Activated naive CD4-positive, alpha-beta T cell treated with anti-CD3 and anti-CD28 coated beads, Interleukin-2, amount 50 U/mL, for 72 hours (primary cell): ENCODE results near the gene KNG1. TPM values are rescaled to one million over a fixed set of nuclear protein-coding genes. Genes with fewer than 3 reads are reported as not detected.

Experiments
- ATAC-seq, 2 donors: fragments of 150-1000 bp; cut with Tn5 transposase; 2 replicates each; pipeline ENCODE4 v1.10.0; 2021; ENCODE audit warnings: mild to moderate bottlenecking in 2 of 2, moderate library complexity in 2 of 2
- DNase-seq, 2 donors: peaks; one replicate each; pipeline ENCODE4 v3.0.0; 2021 to 2022; ENCODE audit warnings: low spot score in 2 of 2
- H3K27ac Mint-ChIP-seq, 2 donors: one replicate each; pipeline ENCODE4 v1.8.0; 2022; ENCODE audit warnings: mild to moderate bottlenecking in 2 of 2, mixed read lengths in 2 of 2
- H3K36me3 Mint-ChIP-seq, 2 donors: one replicate each; pipeline ENCODE4 v1.8.0; 2022; ENCODE audit warnings: mixed read lengths in 2 of 2
- H3K9me3 Mint-ChIP-seq, 2 donors: one replicate each; pipeline ENCODE4 v1.8.0; 2022; ENCODE audit warnings: mixed read lengths in 2 of 2
- total RNA-seq, 2 donors: library from RNA; stranded (reverse); gene quantifications; one replicate each; pipeline ENCODE4 v1.2.3, GENCODE V29; 2022

The KNG1 gene
- total RNA-seq, 2 donors from 2014 or later, result not detected

GRCh38 chr3:186754006-186754405 lies 36.8 kb downstream of the KNG1 start:
- DNase-seq (no peak), ATAC-seq (no peak)
- no peaks in the 10 kb centered on the region for H3K9me3 Mint-ChIP-seq
- no peaks in the 10 kb centered on the region for H3K36me3 Mint-ChIP-seq
- H3K27ac Mint-ChIP-seq, result peak overlapping the region in 1 of 2 donors; percentile 72

GRCh38 chr3:186754871-186755270 lies 37.7 kb downstream of the KNG1 start:
- Mint-ChIP-seq H3K27ac (no peak overlapping the region), H3K9me3 (no peaks in the 10 kb centered on the region), H3K36me3 (no peaks in the 10 kb centered on the region)
- no peak for ATAC-seq
- no peak for DNase-seq

GRCh38 chr3:186757214-186757613 lies 40.1 kb downstream of the KNG1 start:
- DNase-seq, result no peak
- ATAC-seq, result no peak
- no peaks in the 10 kb centered on the region for H3K9me3 Mint-ChIP-seq

GRCh38 chr3:186757686-186758220 lies 40.6 kb downstream of the KNG1 start:
- Mint-ChIP-seq H3K36me3 (no peaks in the 10 kb centered on the region), H3K27ac (no peak overlapping the region), H3K9me3 (no peaks in the 10 kb centered on the region)
- DNase-seq, result no peak
- ATAC-seq, result no peak

More at GRCh38 chr3:186757214-186757613, 40.1 kb downstream of the KNG1 start:
- Mint-ChIP-seq H3K27ac (peak overlapping the region in 1 of 2 donors; percentile 18), H3K36me3 (no peaks in the 10 kb centered on the region)

- H3K9me3 Mint-ChIP-seq, result no peaks in the 10 kb centered on the region
Observed at GRCh38 chr3:186759231-186759930, 42.2 kb downstream of the KNG1 start.

GRCh38 chr3:186760141-186760833 lies 43.1 kb downstream of the KNG1 start:
- ATAC-seq (peak; percentile 82 to 83), DNase-seq (no peak)
- H3K9me3 Mint-ChIP-seq, result no peaks in the 10 kb centered on the region
- no peak overlapping the region for H3K27ac Mint-ChIP-seq
- no peaks in the 10 kb centered on the region for H3K36me3 Mint-ChIP-seq

More at GRCh38 chr3:186759231-186759930, 42.2 kb downstream of the KNG1 start:
- no peak for DNase-seq
- H3K36me3 Mint-ChIP-seq, result no peaks in the 10 kb centered on the region
- no peak for ATAC-seq
- no peak overlapping the region for H3K27ac Mint-ChIP-seq

- DNase-seq, result no peak
- no peak for ATAC-seq
- H3K27ac Mint-ChIP-seq, result no peak overlapping the region
- H3K36me3 Mint-ChIP-seq, result no peaks in the 10 kb centered on the region
- no peaks in the 10 kb centered on the region for H3K9me3 Mint-ChIP-seq
Observed at GRCh38 chr3:186760897-186761447, 43.8 kb downstream of the KNG1 start.

GRCh38 chr3:186772281-186772694 lies 55.1 kb downstream of the KNG1 start:
- peak overlapping the region; percentile 69 to 86 for H3K27ac Mint-ChIP-seq

GRCh38 chr3:186772701-186773417 lies 55.7 kb downstream of the KNG1 start:
- peak; percentile 63 to 82 for DNase-seq
- H3K9me3 Mint-ChIP-seq, result no peaks in the 10 kb centered on the region
- H3K36me3 Mint-ChIP-seq, result peaks cover 0 to 5% of the 10 kb centered on the region in 2 donors
- H3K27ac Mint-ChIP-seq, result peak overlapping the region; percentile 54 to 86
- peak; percentile 87 to 99 for ATAC-seq

More at GRCh38 chr3:186772281-186772694, 55.1 kb downstream of the KNG1 start:
- no peak for DNase-seq
- peak; percentile 36 to 39 for ATAC-seq
- H3K36me3 Mint-ChIP-seq, result peaks cover 0 to 5% of the 10 kb centered on the region in 2 donors
- H3K9me3 Mint-ChIP-seq, result no peaks in the 10 kb centered on the region

GRCh38 chr3:186775999-186776398 lies 58.8 kb downstream of the KNG1 start:
- ATAC-seq, result no peak
- H3K36me3 Mint-ChIP-seq, result peaks cover 0 to 5% of the 10 kb centered on the region in 2 donors
- no peak overlapping the region for H3K27ac Mint-ChIP-seq
- no peaks in the 10 kb centered on the region for H3K9me3 Mint-ChIP-seq
- DNase-seq, result no peak

GRCh38 chr3:186779204-186779603 lies 62.0 kb downstream of the KNG1 start:
- ATAC-seq (no peak), DNase-seq (no peak)
- Mint-ChIP-seq H3K27ac (peak overlapping the region in 1 of 2 donors; percentile 77), H3K36me3 (peaks cover 17 to 18% of the 10 kb centered on the region in 2 donors), H3K9me3 (no peaks in the 10 kb centered on the region)

GRCh38 chr3:186782542-186783057 lies 65.4 kb downstream of the KNG1 start:
- ATAC-seq (peak in 1 of 2 donors; percentile 39), DNase-seq (no peak)
- Mint-ChIP-seq H3K9me3 (no peaks in the 10 kb centered on the region), H3K36me3 (peaks cover 51% of the 10 kb centered on the region in 2 donors), H3K27ac (peak overlapping the region; percentile 98 to 100)

- no peaks in the 10 kb centered on the region for H3K9me3 Mint-ChIP-seq
- peaks cover 57% of the 10 kb centered on the region in 2 donors for H3K36me3 Mint-ChIP-seq
- peak; percentile 74 to 75 for ATAC-seq
- H3K27ac Mint-ChIP-seq, result peak within 1 kb of the TSS; percentile 98 to 100
- DNase-seq, result peak; percentile 90 to 92
Observed at GRCh38 chr3:186783058-186783730, 66.0 kb downstream of the KNG1 start, which contains the start of gene EIF4A2. TSS of gene EIF4A2 (plus strand) at chr3:186783577. CDS start at chr3:186783611, 34 bp downstream.

- peak overlapping the region; percentile 98 to 100 for H3K27ac Mint-ChIP-seq
- H3K9me3 Mint-ChIP-seq, result no peaks in the 10 kb centered on the region
- ATAC-seq, result peak; percentile 64 to 76
- H3K36me3 Mint-ChIP-seq, result peaks cover 64% of the 10 kb centered on the region in 2 donors
- DNase-seq, result peak; percentile 76 to 86
Observed at GRCh38 chr3:186783731-186784515, 66.8 kb downstream of the KNG1 start.
